OCI-LY3 (cell line): Measurements from ENCODE around the gene IRAK1.

Experiments used
- H2AFZ ChIP-seq: fragments of 200-600, 300-600 bp; shearing (Covaris generic); 2 replicates; pipeline ENCODE4 v1.6.0; 2014; ENCODE audit warnings: antibody characterized with exemption, low read depth, low read length
- H3K27ac ChIP-seq: fragments of 200-600, 300-600 bp; sonication (generic); 2 replicates; pipeline ENCODE4 v1.5.1; 2014; ENCODE audit warnings: mild to moderate bottlenecking, low read length, moderate library complexity, mixed read lengths
- H3K27me3 ChIP-seq: fragments of 200-600, 300-600 bp; sonication (generic); 2 replicates; pipeline ENCODE4 v1.6.1; 2014; ENCODE audit warnings: low read depth, low read length, mixed read lengths
- H3K36me3 ChIP-seq: fragments of 200-600, 300-600 bp; sonication (generic); replicated peaks from 2 replicates; pipeline ENCODE3; 2014; ENCODE audit warnings: low read depth, low read length, mixed read lengths
- H3K4me1 ChIP-seq: fragments of 300-600, 200-600 bp; sonication (generic); 2 replicates; pipeline ENCODE4 v1.6.1; 2014; ENCODE audit warnings: low read length, mixed read lengths
- H3K4me2 ChIP-seq: fragments of 200-600, 300-600 bp; sonication (generic); 2 replicates; pipeline ENCODE4 v1.6.1; 2014; ENCODE audit warnings: low read length, mixed read lengths
- H3K4me3 ChIP-seq: fragments of 300-600, 200-600 bp; sonication (generic); 2 replicates; pipeline ENCODE4 v1.5.1; 2014; ENCODE audit warnings: antibody characterized with exemption, mild to moderate bottlenecking, low read length, moderate library complexity
- H3K79me2 ChIP-seq: fragments of 300-600, 200-600 bp; shearing (Covaris generic); 2 replicates; pipeline ENCODE4 v1.6.1; 2014; ENCODE audit warnings: mild to moderate bottlenecking, low read length, mixed read lengths
- H3K9ac ChIP-seq: fragments of 300-600, 200-600 bp; shearing (Covaris generic); 2 replicates; pipeline ENCODE4 v1.6.0; 2014; ENCODE audit warnings: mild to moderate bottlenecking, low read length, moderate library complexity
- H3K9me3 ChIP-seq: fragments of 200-600, 300-600 bp; shearing (Covaris generic); 2 replicates; pipeline ENCODE4 v1.6.1; 2014; ENCODE audit warnings: low read length, mixed read lengths; ENCODE audit not compliant: insufficient read depth
- H4K20me1 ChIP-seq: fragments of 200-600, 300-600 bp; sonication (generic); 2 replicates; pipeline ENCODE4 v1.6.1; 2016; ENCODE audit warnings: low read length, mixed read lengths; ENCODE audit not compliant: insufficient read depth
- EZH2phosphoT487 ChIP-seq: fragments of 200-600 bp; shearing (Covaris generic); IDR thresholded peaks from 2 replicates; pipeline ENCODE4 v1.6.1; 2018; ENCODE audit warnings: antibody characterized with exemption, mixed run types, low read depth
- TF ChIP-seq, protein P1 (sequence below): fragments of 200-600, 300-600 bp; sonication (generic); IDR thresholded peaks from 2 replicates; pipeline ENCODE4 v1.5.1; 2014; ENCODE audit warnings: antibody characterized with exemption, low read length, low read depth

Gene IRAK1

GRCh38 chrX:154030266-154030665 is 10.6 kb upstream of the IRAK1 start:
- Histone ChIP-seq H3K4me2 (no peak overlapping the region), H3K9me3 (no peaks in the 10 kb centered on the region), H2AFZ (no peak overlapping the region), H3K9ac (no peak overlapping the region), H3K79me2 (peaks cover 7% of the 10 kb centered on the region), H4K20me1 (peaks cover 7% of the 10 kb centered on the region; the same call in 1 of the 2 replicates), H3K4me1 (no peaks in the 10 kb centered on the region), H3K27me3 (no peaks in the 10 kb centered on the region), H3K36me3 (peaks cover 17% of the 10 kb centered on the region), H3K4me3 (no peak overlapping the region), H3K27ac (no peak overlapping the region)
- TF ChIP-seq EZH2phosphoT487 = no peak
- TF ChIP-seq, protein P1, sequence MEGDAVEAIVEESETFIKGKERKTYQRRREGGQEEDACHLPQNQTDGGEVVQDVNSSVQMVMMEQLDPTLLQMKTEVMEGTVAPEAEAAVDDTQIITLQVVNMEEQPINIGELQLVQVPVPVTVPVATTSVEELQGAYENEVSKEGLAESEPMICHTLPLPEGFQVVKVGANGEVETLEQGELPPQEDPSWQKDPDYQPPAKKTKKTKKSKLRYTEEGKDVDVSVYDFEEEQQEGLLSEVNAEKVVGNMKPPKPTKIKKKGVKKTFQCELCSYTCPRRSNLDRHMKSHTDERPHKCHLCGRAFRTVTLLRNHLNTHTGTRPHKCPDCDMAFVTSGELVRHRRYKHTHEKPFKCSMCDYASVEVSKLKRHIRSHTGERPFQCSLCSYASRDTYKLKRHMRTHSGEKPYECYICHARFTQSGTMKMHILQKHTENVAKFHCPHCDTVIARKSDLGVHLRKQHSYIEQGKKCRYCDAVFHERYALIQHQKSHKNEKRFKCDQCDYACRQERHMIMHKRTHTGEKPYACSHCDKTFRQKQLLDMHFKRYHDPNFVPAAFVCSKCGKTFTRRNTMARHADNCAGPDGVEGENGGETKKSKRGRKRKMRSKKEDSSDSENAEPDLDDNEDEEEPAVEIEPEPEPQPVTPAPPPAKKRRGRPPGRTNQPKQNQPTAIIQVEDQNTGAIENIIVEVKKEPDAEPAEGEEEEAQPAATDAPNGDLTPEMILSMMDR = no peak

- H2AFZ ChIP-seq = no peak overlapping the region
- no peaks in the 10 kb centered on the region for H3K27me3 ChIP-seq
- H3K9me3 ChIP-seq = no peaks in the 10 kb centered on the region
- H3K4me2 ChIP-seq = no peak overlapping the region
- no peak overlapping the region for H3K9ac ChIP-seq
- peaks cover 17% of the 10 kb centered on the region for H3K36me3 ChIP-seq
- H3K4me3 ChIP-seq = no peak overlapping the region
- H3K79me2 ChIP-seq = peaks cover under 1% of the 10 kb centered on the region
- no peaks in the 10 kb centered on the region for H4K20me1 ChIP-seq
- no peak overlapping the region for H3K27ac ChIP-seq
- TF ChIP-seq, protein P1 = peak; percentile 7; the same call in 1 of the 2 replicates
- no peak for TF ChIP-seq EZH2phosphoT487
- no peaks in the 10 kb centered on the region for H3K4me1 ChIP-seq
These were observed 9.7 kb upstream of the IRAK1 start for GRCh38 chrX:154029439-154029838.

DNA sequence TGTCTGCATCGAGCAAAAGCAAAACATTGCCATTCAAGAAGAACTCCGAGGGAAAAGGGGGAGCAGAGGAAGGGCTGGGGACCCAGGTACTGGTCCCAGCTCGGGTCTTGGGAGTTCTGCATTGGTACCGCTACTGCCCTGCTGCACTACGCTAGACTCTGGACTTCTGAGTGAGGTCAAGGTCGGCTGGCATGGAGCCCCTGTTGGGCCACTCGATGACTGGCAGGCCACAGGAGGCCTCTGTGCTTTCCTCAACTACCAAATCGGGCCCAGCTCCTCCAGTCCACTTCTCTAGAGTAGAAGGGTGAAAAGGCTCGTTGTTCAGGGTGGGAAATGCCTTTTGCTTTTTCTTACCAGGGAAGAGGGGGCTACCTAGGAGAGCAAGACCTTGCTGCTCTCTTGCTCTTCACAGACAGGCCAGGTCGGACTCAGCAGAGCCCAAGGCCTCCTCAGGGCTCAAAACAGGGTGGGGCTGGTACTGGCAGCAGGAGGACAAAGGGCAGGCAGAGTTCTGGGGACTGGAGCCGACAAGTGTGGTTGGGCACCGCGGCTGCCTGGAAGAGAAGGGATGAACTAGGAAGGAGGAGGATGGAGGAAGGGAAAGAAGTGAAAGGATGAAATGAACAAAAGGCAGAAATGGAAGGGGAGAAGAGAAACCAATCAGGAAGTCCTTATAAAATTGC is 8.9 kb upstream of the IRAK1 start:
- no peak overlapping the region for H3K27ac ChIP-seq
- no peak overlapping the region for H2AFZ ChIP-seq
- TF ChIP-seq, protein P1 = no peak
- no peak for TF ChIP-seq EZH2phosphoT487
- no peak overlapping the region for H3K4me3 ChIP-seq
- H3K36me3 ChIP-seq = peaks cover 17% of the 10 kb centered on the region
- no peaks in the 10 kb centered on the region for H3K4me1 ChIP-seq
- H3K9ac ChIP-seq = no peak overlapping the region
- no peak overlapping the region for H3K4me2 ChIP-seq
- no peaks in the 10 kb centered on the region for H3K27me3 ChIP-seq
- no peaks in the 10 kb centered on the region for H3K9me3 ChIP-seq
- H3K79me2 ChIP-seq = no peaks in the 10 kb centered on the region
- H4K20me1 ChIP-seq = no peaks in the 10 kb centered on the region

DNA sequence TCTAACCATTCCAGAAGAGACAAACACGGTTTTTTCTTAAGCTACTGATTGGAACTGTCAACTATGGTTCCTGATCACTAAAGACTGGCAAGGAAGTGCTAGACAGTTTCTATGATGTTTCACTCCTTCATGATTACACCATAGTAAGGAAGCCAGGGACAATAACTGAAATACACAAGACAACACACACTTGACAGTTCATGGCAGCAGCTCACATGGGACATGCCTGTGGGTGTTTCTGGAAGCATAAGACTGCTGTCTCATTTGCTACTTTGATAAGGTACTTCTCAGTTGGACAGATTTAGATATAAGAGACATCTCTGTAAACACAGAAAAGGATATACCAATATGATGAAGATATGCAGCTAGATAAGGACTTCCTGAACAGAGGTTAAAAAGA is 8.3 kb upstream of the IRAK1 start:
- H3K9ac ChIP-seq = no peak overlapping the region
- no peak overlapping the region for H3K4me2 ChIP-seq
- H3K27me3 ChIP-seq = no peaks in the 10 kb centered on the region
- H4K20me1 ChIP-seq = no peaks in the 10 kb centered on the region
- H3K27ac ChIP-seq = no peak overlapping the region
- no peaks in the 10 kb centered on the region for H3K79me2 ChIP-seq
- no peaks in the 10 kb centered on the region for H3K4me1 ChIP-seq
- no peak overlapping the region for H2AFZ ChIP-seq
- no peaks in the 10 kb centered on the region for H3K9me3 ChIP-seq
- H3K4me3 ChIP-seq = no peak overlapping the region
- TF ChIP-seq, protein P1 = no peak
- TF ChIP-seq EZH2phosphoT487 = no peak
- peaks cover 17% of the 10 kb centered on the region for H3K36me3 ChIP-seq
